Ectodermal cell (in vitro differentiated cells): ENCODE data around the gene TMEM184B.
"Not testable (repeated sequence)": the region's sequence is repeated elsewhere in the genome, so short reads cannot be mapped to it uniquely, and the experiment has no call there.

Experiments
- H3K27ac ChIP-seq: 2 replicates; pipeline ENCODE4 v1.7.0; 2013; ENCODE audit warnings: mild to moderate bottlenecking, low read depth, low read length; ENCODE audit not compliant: insufficient read depth, poor library complexity, severe bottlenecking
- H3K27me3 ChIP-seq: 2 replicates; pipeline ENCODE4 v1.7.0; 2013; ENCODE audit warnings: mild to moderate bottlenecking, low read length; ENCODE audit not compliant: insufficient read depth, control insufficient read depth, poor library complexity, severe bottlenecking
- H3K36me3 ChIP-seq: one replicate; pipeline ENCODE4 v1.7.0; 2013; ENCODE audit warnings: low read length; ENCODE audit not compliant: control insufficient read depth, insufficient read depth
- H3K4me1 ChIP-seq: one replicate; pipeline ENCODE4 v1.7.0; 2013; ENCODE audit warnings: low read length; ENCODE audit not compliant: control insufficient read depth, insufficient read depth
- H3K4me3 ChIP-seq: 2 replicates; pipeline ENCODE4 v1.7.0; 2013; ENCODE audit warnings: low read depth, low read length, control low read depth; ENCODE audit not compliant: insufficient read depth
- H3K9me3 ChIP-seq: 2 replicates; pipeline ENCODE4 v1.7.0; 2013; ENCODE audit warnings: mild to moderate bottlenecking, low read length, moderate library complexity; ENCODE audit not compliant: control insufficient read depth
- WGBS, 2 experiments: methylation state at CpG; one replicate each; pipeline ENCODE4 v1.1.7; 2013; ENCODE audit warnings: missing lambda C conversion rate in 2 of 2; 5-methylcytosine and 5-hydroxymethylcytosine counted together

The TMEM184B gene

DNA sequence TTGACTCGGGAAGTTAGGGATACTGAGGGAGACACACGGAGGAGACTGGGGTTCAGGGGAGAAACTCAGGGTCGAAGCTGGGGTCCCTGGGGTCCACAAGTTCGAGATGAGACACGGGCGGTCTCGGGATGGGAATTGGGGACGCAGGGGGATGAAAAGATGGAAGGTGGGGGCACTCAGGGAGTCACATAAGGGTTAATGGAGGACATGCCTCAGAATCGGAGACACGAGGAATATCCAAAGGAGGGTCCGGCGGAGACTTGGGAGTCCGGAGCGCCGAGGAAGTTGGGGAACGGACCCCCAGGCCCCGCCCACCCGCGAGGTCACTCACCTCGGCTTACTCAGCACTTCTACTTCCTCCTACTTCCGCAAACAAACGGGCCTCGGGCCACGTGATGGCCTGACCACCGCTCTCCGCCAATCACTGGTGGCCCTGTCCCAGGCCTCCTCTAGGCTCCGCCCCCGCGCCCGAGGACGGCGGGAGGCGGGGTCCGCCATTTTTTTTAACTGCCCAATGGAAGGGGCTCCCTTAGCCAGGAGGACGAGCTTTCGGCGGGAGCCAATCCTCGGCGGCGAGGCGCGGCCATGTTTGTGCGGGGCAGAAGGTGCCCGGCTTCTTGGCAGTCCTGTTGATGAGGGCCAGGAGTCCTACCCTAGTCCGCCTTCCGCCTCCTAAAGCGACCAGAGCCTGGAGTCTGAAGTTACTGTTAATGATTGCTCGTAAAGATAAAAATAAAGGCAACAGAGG lies 91.2 kb downstream of the TMEM184B start, which contains the start of gene PLA2G6:
Gene PLA2G6 (minus strand): TSS at position 378 of the 748 bp plus-strand sequence. CDS start 12,404 bp downstream, outside the sequence.
- H3K36me3 ChIP-seq = no peaks in the 10 kb centered on the region
- WGBS, 2 experiments = 6% methylated on average over 48 of the region's 48 CpGs
- peaks cover 8% of the 10 kb centered on the region for H3K4me1 ChIP-seq
- H3K27me3 ChIP-seq = no peaks in the 10 kb centered on the region
- no peaks in the 10 kb centered on the region for H3K9me3 ChIP-seq
- peak within 1 kb of the TSS; percentile 70 for H3K4me3 ChIP-seq
- H3K27ac ChIP-seq = peak within 1 kb of the TSS; percentile 76

DNA sequence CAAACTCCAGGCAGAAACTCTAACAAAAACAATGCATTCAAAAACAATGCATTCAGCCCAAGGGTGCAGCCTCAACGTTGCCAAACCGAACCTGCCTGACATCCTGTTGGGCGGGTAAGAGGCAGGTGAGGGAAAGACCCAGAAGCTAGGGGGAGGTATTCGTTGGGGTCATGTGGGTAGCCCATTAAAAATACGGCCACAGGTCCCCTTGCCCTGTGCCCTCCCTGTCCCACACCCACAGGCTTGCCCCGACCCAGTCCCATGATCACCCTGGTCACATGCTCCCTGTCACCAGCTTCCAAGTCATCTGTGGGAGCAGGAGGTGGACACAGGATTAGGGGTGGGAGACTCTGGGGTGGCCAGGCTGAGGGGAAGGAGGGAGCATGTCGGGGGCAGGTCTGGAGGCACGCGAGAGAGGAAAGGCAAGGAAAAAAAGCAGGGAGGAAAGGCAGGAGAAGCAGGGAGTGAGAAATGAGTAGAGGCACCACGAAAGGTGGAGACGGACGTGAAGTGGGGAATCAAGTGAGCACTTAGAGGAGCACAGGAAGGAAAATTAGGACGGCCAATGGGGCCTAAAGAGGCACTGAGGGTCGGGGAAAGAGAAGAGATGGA lies 91.9 kb downstream of the TMEM184B start:
- H3K4me1 ChIP-seq = peaks cover 8% of the 10 kb centered on the region
- no peaks in the 10 kb centered on the region for H3K36me3 ChIP-seq
- peak overlapping the region; percentile 76 for H3K27ac ChIP-seq
- 49 to 55% methylated on average over 14 of the region's 14 CpGs for WGBS, 2 experiments
- no peaks in the 10 kb centered on the region for H3K9me3 ChIP-seq
- peak overlapping the region; percentile 70 for H3K4me3 ChIP-seq
- H3K27me3 ChIP-seq = no peaks in the 10 kb centered on the region

DNA sequence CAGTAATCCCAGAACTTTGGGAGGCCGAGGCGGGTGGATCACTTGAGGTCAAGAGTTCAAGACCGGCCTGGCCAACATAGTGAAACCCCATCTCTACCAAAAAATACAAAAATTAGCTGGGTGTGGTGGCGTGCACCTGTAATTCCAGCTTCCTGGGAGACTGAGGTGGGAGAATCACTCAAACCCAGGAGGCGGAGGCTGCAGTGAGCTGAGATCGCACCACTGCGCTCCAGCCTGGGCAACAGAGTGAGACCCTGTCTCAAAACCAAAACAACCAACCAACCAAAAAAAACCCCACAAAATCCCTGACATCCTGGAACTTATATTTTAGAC lies 94.2 kb downstream of the TMEM184B start:
- WGBS, 2 experiments = 93 to 96% methylated on average over 7 of the region's 7 CpGs
- not testable (repeated sequence) for H3K27me3 ChIP-seq, H3K36me3 ChIP-seq, H3K4me1 ChIP-seq, H3K27ac ChIP-seq, H3K4me3 ChIP-seq, H3K9me3 ChIP-seq

DNA sequence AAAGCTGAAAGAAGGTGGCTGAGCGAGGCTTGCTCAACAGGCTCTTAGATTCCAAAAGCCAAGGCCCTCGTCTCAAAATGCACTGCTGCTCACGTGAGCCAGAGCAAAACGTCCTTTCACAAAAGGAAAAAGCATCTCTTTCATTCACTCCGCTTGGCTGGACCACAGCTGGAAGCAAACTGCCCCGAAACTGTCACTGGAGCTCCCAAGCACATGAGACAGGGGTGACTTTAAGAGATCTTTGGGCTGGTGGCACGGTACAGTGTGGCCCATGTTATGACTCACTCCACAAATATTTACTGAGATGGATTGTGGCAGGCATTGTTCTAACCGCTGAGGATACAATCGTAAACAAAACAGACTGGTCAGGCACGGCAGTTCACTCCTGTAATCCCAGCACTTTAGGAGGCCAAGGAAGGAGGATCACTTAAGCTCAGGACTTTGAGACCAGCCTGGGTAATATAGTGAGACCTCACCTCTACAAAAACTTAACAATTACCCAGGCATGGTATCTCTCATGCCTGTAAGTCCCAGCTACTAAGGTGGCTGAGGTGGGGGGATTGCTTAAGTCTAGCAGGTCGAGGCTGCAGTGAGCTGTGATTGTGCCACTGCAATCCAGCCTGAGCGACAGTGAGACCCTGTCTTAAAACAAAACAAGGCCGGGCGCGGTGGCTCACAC lies 94.7 kb downstream of the TMEM184B start:
- WGBS, 2 experiments = 56 to 60% methylated on average over 15 of the region's 15 CpGs
- Histone ChIP-seq H3K4me1 (peaks cover 8% of the 10 kb centered on the region), H3K4me3 (no peak overlapping the region), H3K27me3 (no peaks in the 10 kb centered on the region), H3K9me3 (no peaks in the 10 kb centered on the region), H3K36me3 (no peaks in the 10 kb centered on the region), H3K27ac (peak overlapping the region; percentile 6)

DNA sequence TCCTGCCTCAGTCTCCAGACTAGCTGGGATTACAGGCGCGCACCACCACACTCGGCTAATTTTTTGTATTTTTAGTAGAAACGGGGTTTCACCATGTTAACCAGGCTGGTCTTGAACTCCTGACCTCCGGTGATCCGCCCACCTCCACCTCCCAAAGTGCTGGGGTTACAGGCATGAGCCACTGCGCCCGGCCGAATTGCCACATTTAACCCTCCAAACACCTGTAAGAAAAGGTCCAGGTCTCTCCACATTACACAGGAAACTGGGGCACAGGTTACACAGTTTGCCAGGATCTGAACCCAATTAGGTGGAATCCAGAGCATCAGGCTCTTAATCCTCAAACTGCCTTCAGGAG lies 95.3 kb downstream of the TMEM184B start:
- H3K4me1 ChIP-seq, H3K27me3 ChIP-seq, H3K36me3 ChIP-seq, H3K9me3 ChIP-seq, H3K4me3 ChIP-seq: not testable (repeated sequence)
- WGBS, 2 experiments = 91 to 93% methylated on average over 9 of the region's 9 CpGs
- H3K27ac ChIP-seq = peak overlapping the region; percentile 6

DNA sequence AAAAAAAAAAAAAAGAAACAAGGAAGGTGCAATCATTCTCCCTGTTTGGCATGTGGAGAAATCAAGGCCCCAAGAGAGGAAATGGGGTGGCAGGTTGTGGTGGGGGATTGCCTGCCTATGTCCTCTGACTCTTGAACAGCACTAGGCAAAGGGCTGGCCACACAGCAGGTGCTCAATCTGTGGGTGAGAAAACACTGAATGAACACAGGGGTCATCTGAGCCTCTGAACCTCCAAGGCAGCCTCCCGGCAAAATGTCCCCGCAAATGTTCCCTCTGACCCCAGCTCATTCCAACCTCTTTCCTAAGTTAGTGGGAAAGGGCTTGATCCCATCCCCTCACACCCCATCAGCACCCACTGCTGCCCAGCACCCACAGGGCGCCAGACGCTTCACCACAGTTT lies 95.8 kb downstream of the TMEM184B start:
- H3K27me3 ChIP-seq = no peaks in the 10 kb centered on the region
- H3K36me3 ChIP-seq = no peaks in the 10 kb centered on the region
- 92 to 97% methylated on average over 4 of the region's 4 CpGs for whole genome bisulfite sequencing, 2 experiments
- H3K4me3 ChIP-seq = no peak overlapping the region
- H3K9me3 ChIP-seq = no peaks in the 10 kb centered on the region
- no peak overlapping the region for H3K27ac ChIP-seq
- peaks cover 8% of the 10 kb centered on the region for H3K4me1 ChIP-seq

DNA sequence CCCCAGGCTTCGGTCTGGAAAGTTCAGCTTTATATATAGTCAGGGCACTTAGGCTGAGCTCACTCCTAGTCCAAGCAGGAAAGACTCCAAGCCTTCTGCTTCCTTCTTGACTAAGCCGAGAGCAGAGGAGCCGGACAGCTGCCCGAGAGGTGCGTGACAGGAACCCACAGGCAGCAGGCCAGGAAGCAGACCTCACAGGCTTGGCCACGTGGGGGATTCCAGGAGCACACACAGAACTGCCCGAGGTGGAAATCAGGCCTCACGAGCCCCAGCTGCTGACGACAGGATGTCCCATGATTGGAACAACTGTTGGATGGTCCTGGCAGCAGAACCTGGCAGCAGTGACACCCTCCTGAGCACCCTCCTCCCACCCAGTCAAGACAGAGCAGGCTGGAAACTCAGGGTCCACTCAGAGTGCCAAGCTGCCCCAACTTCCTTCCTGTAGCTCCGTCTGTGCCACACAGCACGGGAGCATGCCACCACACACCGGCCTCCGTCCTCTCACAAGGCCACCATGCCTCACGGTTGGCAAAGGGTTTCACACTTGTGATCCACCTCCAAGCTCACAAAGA lies 96.6 kb downstream of the TMEM184B start:
- H3K9me3 ChIP-seq = no peaks in the 10 kb centered on the region
- H3K4me3 ChIP-seq = no peak overlapping the region
- H3K27ac ChIP-seq = no peak overlapping the region
- H3K4me1 ChIP-seq = peaks cover 8% of the 10 kb centered on the region
- H3K27me3 ChIP-seq = no peaks in the 10 kb centered on the region
- no peaks in the 10 kb centered on the region for H3K36me3 ChIP-seq
- WGBS, 2 experiments = 91 to 92% methylated on average over 14 of the region's 14 CpGs

DNA sequence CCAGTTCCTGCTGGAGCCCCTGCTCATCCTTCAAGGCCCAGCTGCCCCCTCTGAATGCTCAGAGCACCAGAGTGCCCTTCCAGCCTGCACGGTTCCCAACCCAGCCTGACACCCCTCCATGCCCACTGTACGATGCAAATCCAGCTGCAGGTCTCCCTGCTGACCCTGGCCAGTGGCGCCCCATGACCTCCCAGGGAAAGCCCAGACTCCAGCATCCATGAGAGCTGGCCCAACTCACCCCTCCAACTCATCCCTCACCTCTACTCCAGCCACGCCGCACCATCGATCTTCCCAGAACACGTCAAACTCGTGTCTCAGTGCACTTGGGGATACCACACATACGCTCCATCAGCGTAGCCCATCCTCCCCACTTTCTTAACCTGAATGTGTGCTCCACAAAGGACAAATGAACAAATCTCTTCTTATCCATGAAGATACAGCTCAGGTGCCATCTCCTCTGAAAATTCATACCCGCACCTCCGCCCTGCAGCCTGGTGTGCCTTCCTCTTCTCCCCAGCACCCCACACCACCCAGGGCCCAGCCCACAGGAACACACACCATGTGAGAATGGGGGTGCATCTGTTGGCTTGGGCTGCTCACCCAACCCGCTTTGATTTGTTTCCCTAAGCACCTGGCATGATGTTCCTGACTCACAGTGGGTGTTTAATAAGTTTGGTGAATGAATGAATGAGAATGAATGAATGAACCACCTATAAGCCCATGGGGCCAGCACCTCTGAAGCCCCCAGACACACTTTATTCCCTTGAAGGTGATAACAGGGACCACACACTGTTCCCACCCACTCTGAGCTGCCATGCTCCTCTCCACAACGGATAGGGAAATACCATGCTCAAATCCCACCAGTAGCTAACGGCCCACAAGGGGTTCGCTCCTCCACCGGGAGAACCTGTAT lies 97.3 kb downstream of the TMEM184B start:
- H3K36me3 ChIP-seq = no peaks in the 10 kb centered on the region
- H3K4me1 ChIP-seq = peaks cover 8% of the 10 kb centered on the region
- no peak overlapping the region for H3K4me3 ChIP-seq
- WGBS, 2 experiments = 94 to 95% methylated on average over 17 of the region's 17 CpGs
- no peaks in the 10 kb centered on the region for H3K27me3 ChIP-seq
- no peak overlapping the region for H3K27ac ChIP-seq
- H3K9me3 ChIP-seq = no peaks in the 10 kb centered on the region

DNA sequence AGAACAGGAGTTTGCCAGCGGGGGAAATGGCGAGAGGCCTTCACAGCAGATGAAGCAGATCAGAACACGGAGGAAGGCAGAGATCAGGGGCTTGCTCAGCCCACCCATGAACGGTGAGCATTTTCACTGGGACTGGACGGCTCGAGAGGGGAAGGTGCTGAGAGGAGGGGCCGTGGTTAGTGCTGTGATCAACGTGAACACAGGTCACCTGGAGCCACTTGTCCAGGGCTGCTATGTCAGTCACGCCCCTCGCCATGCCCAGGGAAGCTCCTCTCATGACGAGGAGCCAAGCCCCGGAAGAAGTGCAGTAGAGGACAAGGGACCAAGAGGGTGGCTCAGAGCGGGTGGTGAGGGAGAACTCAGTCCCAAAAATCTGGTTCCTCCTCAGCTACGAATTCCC lies 98.2 kb downstream of the TMEM184B start:
- 83 to 84% methylated on average over 14 of the region's 14 CpGs for WGBS, 2 experiments
- Histone ChIP-seq H3K36me3 (no peaks in the 10 kb centered on the region), H3K4me1 (peaks cover 8% of the 10 kb centered on the region), H3K9me3 (no peaks in the 10 kb centered on the region), H3K27ac (no peak overlapping the region), H3K4me3 (no peak overlapping the region), H3K27me3 (no peaks in the 10 kb centered on the region)

DNA sequence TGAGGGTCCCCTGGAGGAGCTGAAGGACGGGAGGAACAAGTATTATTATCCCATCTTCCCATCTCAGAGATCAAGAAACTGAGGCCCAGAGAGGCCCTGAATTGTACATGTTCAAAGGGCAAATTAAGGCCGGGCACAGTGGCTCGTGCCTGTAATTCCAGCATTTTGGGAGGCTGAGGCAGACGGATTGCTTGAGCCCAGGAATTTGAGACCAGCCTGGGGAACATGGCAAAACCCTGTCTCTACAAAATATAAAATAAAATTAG lies 99.2 kb downstream of the TMEM184B start:
- H3K27me3 ChIP-seq = no peaks in the 10 kb centered on the region
- H3K4me3 ChIP-seq = no peak overlapping the region
- H3K9me3 ChIP-seq = no peaks in the 10 kb centered on the region
- 74 to 95% methylated on average over 4 of the region's 4 CpGs for WGBS, 2 experiments
- peaks cover 8% of the 10 kb centered on the region for H3K4me1 ChIP-seq
- no peak overlapping the region for H3K27ac ChIP-seq
- no peaks in the 10 kb centered on the region for H3K36me3 ChIP-seq
